K562 (cell line): ENCODE data around the gene MITF. TPM values are rescaled to one million over a fixed set of nuclear protein-coding genes. Genes with fewer than 3 reads are reported as not detected.

Experiments
- ATAC-seq: fragments of 200-7000 bp; cut with Tn5 transposase; 3 replicates; pipeline ENCODE4 v1.9.1; 2020; ENCODE audit warnings: moderate library complexity
- BruUV-seq: library from RNA; stranded (reverse); fragments of 400-500 nt; replicated peaks from 2 replicates; lab custom pipeline; 2021; lab: Mats Ljungman, UMichigan
- CTCF ChIA-PET: fragments of 300-600 bp; formaldehyde crosslinking; extraction: SDS; loops from one replicate; lab custom pipeline; 2021; ENCODE audit warnings: low intra/inter-chr PET ratio; lab: Yijun Ruan, JAX
- POLR2A ChIA-PET: fragments of 300-600, 350-650 bp; sonication (Branson Sonifier 250); formaldehyde crosslinking; extraction: SDS; loops from one replicate; lab custom pipeline; 2021; ENCODE audit warnings: antibody characterized with exemption, inconsistent platforms; lab: Yijun Ruan, JAX
- DNase-seq, 4 experiments: peaks; one replicate each; pipeline versions ENCODE4 v3.0.0 to v3.0.0-alpha.2; 2011 to 2018; ENCODE audit warnings: low spot score in 3 of 4, mixed read lengths in 3 of 4; ENCODE audit errors: extremely low read depth in 1 of 4
- FAIRE-seq: peaks from 2 replicates; lab custom pipeline; 2011; peaks lifted over from hg19 to GRCh38; lab: Jason Lieb, UNC
- H2AFZ ChIP-seq: 2 replicates; pipeline ENCODE4 v1.6.0; 2011; ENCODE audit warnings: low read depth, low read length, control low read depth, inconsistent platforms
- H3K27ac ChIP-seq: fragments of 200-600 bp; 3 replicates; pipeline ENCODE4 v1.8.0; 2011; ENCODE audit warnings: low read depth, mild to moderate bottlenecking, control low read depth, inconsistent platforms, low read length, moderate library complexity, mixed read lengths; ENCODE audit errors: extremely low read depth
- H3K27me3 ChIP-seq, 2 experiments: fragments of 300-600 bp in 1 of 2; 2 replicates in 1 of 2; 3 replicates in 1 of 2; pipeline versions ENCODE4 v1.6.0 to v1.8.0; 2011; ENCODE audit warnings: inconsistent platforms in 2 of 2, low read length in 2 of 2, mild to moderate bottlenecking in 1 of 2, mixed read lengths in 1 of 2, moderate library complexity in 1 of 2; ENCODE audit not compliant: control insufficient read depth in 2 of 2, insufficient read depth in 2 of 2
- H3K36me3 ChIP-seq: fragments of 300-600 bp; 3 replicates; pipeline ENCODE4 v1.8.0; 2011; ENCODE audit warnings: mild to moderate bottlenecking, low read length, inconsistent platforms; ENCODE audit not compliant: control insufficient read depth, insufficient read depth
- H3K4me1 ChIP-seq, 2 experiments: fragments of 200-600 bp in 1 of 2; replicated peaks in 1 of 2; 2 replicates in 1 of 2; 3 replicates in 1 of 2; pipeline versions ENCODE4 v1.5.1 to v1.8.0; 2011; ENCODE audit warnings: inconsistent platforms in 2 of 2, low read length in 2 of 2, mild to moderate bottlenecking in 1 of 2, mixed read lengths in 1 of 2, moderate library complexity in 1 of 2; ENCODE audit not compliant: control insufficient read depth in 2 of 2, insufficient read depth in 2 of 2
- H3K4me2 ChIP-seq: 2 replicates; pipeline ENCODE4 v1.6.1; 2011; ENCODE audit warnings: low read length, control low read depth, inconsistent platforms, mixed read lengths; ENCODE audit not compliant: insufficient read depth
- H3K4me3 ChIP-seq: fragments of 200-600 bp; sonication (generic), shearing (Covaris generic); 2 replicates; pipeline ENCODE4 v1.5.1; 2016; ENCODE audit warnings: control low read depth, inconsistent platforms
- H3K79me2 ChIP-seq: fragments of 200-600 bp; 3 replicates; pipeline ENCODE4 v1.8.0; 2011; ENCODE audit warnings: low read length, inconsistent platforms; ENCODE audit not compliant: control insufficient read depth, insufficient read depth
- H3K9ac ChIP-seq, 2 experiments: 2 replicates each; pipeline versions ENCODE4 v1.6.0 to v1.6.1; 2011; ENCODE audit warnings: low read depth in 2 of 2, low read length in 2 of 2, control low read depth in 1 of 2, inconsistent platforms in 1 of 2, mild to moderate bottlenecking in 1 of 2, mixed read lengths in 1 of 2; ENCODE audit not compliant: insufficient read depth in 1 of 2
- H3K9me1 ChIP-seq: one replicate; pipeline ENCODE4 v1.6.0; 2011; ENCODE audit warnings: inconsistent platforms, mild to moderate bottlenecking, low read length, moderate library complexity; ENCODE audit not compliant: control insufficient read depth, insufficient read depth
- H3K9me3 ChIP-seq: replicated peaks from 2 replicates; pipeline ENCODE4 v1.5.1; 2011; ENCODE audit warnings: low read depth, low read length, inconsistent platforms; ENCODE audit not compliant: control insufficient read depth, insufficient read depth
- H4K20me1 ChIP-seq: replicated peaks from 2 replicates; pipeline ENCODE4 v1.6.1; 2011; ENCODE audit warnings: low read length, inconsistent platforms, mixed read lengths; ENCODE audit not compliant: control insufficient read depth, insufficient read depth
- ARID1B ChIP-seq: fragments of 450-650 bp; IDR thresholded peaks from 2 replicates; pipeline ENCODE4 v1.6.1; 2016; ENCODE audit warnings: antibody characterized with exemption, mild to moderate bottlenecking, inconsistent platforms
- CBFA2T2 ChIP-seq: fragments of 450-650 bp; conservative IDR thresholded peaks from 2 replicates; pipeline ENCODE4 v1.6.1; 2017; ENCODE audit warnings: mild to moderate bottlenecking
- CEBPB ChIP-seq: fragments of 450-650 bp; IDR thresholded peaks from 2 replicates; pipeline ENCODE4 v1.6.1; 2016; ENCODE audit warnings: missing genetic modification characterization, missing compliant biosample characterization
- CLOCK ChIP-seq: fragments of 250-450 bp; sonication (Bioruptor Pico); IDR thresholded peaks from 2 replicates; pipeline ENCODE4 v1.4.0; 2020; ENCODE audit warnings: mild to moderate bottlenecking, moderate library complexity, borderline replicate concordance
- E2F6 ChIP-seq, 2 experiments: IDR thresholded peaks; 2 replicates each; pipeline ENCODE4 v1.6.1; 2011; ENCODE audit warnings: borderline replicate concordance in 1 of 2, control low read depth in 1 of 2, low read depth in 1 of 2, low read length in 1 of 2, mild to moderate bottlenecking in 1 of 2, mixed read lengths in 1 of 2, moderate library complexity in 1 of 2; ENCODE audit not compliant: insufficient read depth in 1 of 2, insufficient read length in 1 of 2, poor library complexity in 1 of 2, severe bottlenecking in 1 of 2; ENCODE audit errors: extremely low read depth in 1 of 2
- FOSL1 ChIP-seq: fragments of 200-800 bp; sonication (Bioruptor generic); conservative IDR thresholded peaks from 2 replicates; pipeline ENCODE4 v1.6.1; 2016; ENCODE audit warnings: missing genetic modification characterization, missing compliant biosample characterization
- HMG20B ChIP-seq: fragments of 250-450 bp; sonication (Bioruptor Pico); IDR thresholded peaks from 2 replicates; pipeline ENCODE4 v1.5.0; 2021; ENCODE audit warnings: mild to moderate bottlenecking
- LARP7 ChIP-seq: fragments of 450-650 bp; IDR thresholded peaks from 2 replicates; pipeline ENCODE4 v1.6.1; 2016
- MTF1 ChIP-seq: fragments of 250-450 bp; sonication (Bioruptor Pico); IDR thresholded peaks from 2 replicates; pipeline ENCODE4 v1.9.0; 2021; ENCODE audit warnings: moderate library complexity, mild to moderate bottlenecking, inconsistent platforms, borderline replicate concordance
- RBBP5 ChIP-seq: fragments of 200-600 bp; sonication (generic); IDR thresholded peaks from 2 replicates; pipeline ENCODE4 v1.6.1; 2012; ENCODE audit warnings: borderline replicate concordance, mild to moderate bottlenecking, low read length, control low read depth, inconsistent platforms; ENCODE audit not compliant: insufficient read depth, poor library complexity, severe bottlenecking
- WGBS: fragments of 100-300 bp; shearing (Covaris generic); methylation state at CpG from one replicate; pipeline ENCODE4 v1.1.6; 2016; ENCODE audit warnings: low coverage, mixed read lengths; ENCODE audit not compliant: insufficient coverage; ENCODE audit errors: missing lambda C conversion rate; 5-methylcytosine and 5-hydroxymethylcytosine counted together
- in situ Hi-C: fragments of 300-500 bp; cut with MboI; formaldehyde crosslinking; loops from 4 replicates; pipeline ENCODE4 v1.15.0; 2018; ENCODE audit warnings: inconsistent platforms, mixed read lengths
- intact Hi-C: fragments of 100-400 bp; cut with micrococcal nuclease; formaldehyde crosslinking; loops from 2 replicates; pipeline ENCODE4 v1.14.2; 2022
- polyA plus RNA-seq, 8 experiments: library from polyadenylated mRNA; depleted of rRNA in 4 of 8; stranded (reverse) in 5 of 8; unstranded in 3 of 8; fragments of >200 nt; fragmentation: Nextera tagmentation in 2 of 8; fragmentation: Illumina TruSeq in 1 of 8; extraction: Ambion mirVana in 2 of 8; extraction: Trizol in 1 of 8; gene quantifications; 2 replicates each; pipeline versions ENCODE4 v1.2.1 to v1.2.3, GENCODE V29; 2011 to 2014; ENCODE audit warnings: inconsistent platforms in 1 of 8, missing spikeins in 1 of 8
- total RNA-seq, 7 experiments: library from RNA; depleted of rRNA in 6 of 7; stranded (reverse); fragments of >200 nt in 6 of 7; fragmentation: Illumina TruSeq in 2 of 7; extraction: Trizol in 2 of 7; gene quantifications; 2 replicates each; pipeline versions ENCODE4 v1.2.1 to v1.2.3, GENCODE V29; 2011 to 2021; ENCODE audit warnings: low replicate concordance in 1 of 7

The MITF gene
- total and polyA plus RNA-seq, 9 of the 15 experiments (the other 6 are each of a cell fraction or from before 2014, with no cell fraction given), result 5.6 to 14.9 (median 11.1) TPM

- no peak for TF ChIP-seq CLOCK (CRISPR knock-in tag)
- TF ChIP-seq RBBP5, result no peak
- peak; percentile 65 for TF ChIP-seq FOSL1 (tag)
- peak; percentile 53; the same call in 1 of the 2 replicates for TF ChIP-seq CEBPB
- 0 out of 2 replicates have a peak, but pooled peaks have one; percentile 3 for TF ChIP-seq CBFA2T2
- peak; percentile 25; the same call in 1 of the 2 replicates for TF ChIP-seq ARID1B
Measured at GRCh38 chr3:69872783-69873378, 133.6 kb downstream of the MITF start (continued).

- TF ChIP-seq LARP7 (no peak), MTF1 (no peak), HMG20B (CRISPR knock-in tag) (no peak), E2F6 (IDR thresholded peaks at IDR 0.05; ENCODE audit: borderline replicate concordance in 1 of 2, extremely low read depth in 1 of 2, insufficient read depth in 1 of 2, insufficient read length in 1 of 2, low read depth in 1 of 2, low read length in 1 of 2, poor library complexity in 1 of 2, severe bottlenecking in 1 of 2) (no peak)
- CTCF ChIA-PET, result no interaction called here
Measured at GRCh38 chr3:69876073-69876472, 136.8 kb downstream of the MITF start.

More at GRCh38 chr3:69876073-69876472, 136.8 kb downstream of the MITF start:
- intact Hi-C loops (no loop called here), in situ Hi-C loops (no loop called here)
- Histone ChIP-seq H3K4me1 (peaks cover 0 to 14% of the 10 kb centered on the region in 2 experiments; a peak in 3 of 5 replicates), H3K79me2 (no peaks in the 10 kb centered on the region; the same call in 1 of the 3 replicates), H2AFZ (no peak overlapping the region), H3K9me1 (no peaks in the 10 kb centered on the region), H3K9me3 (no peaks in the 10 kb centered on the region), H3K36me3 (no peaks in the 10 kb centered on the region; the same call in 2 of the 3 replicates), H3K27ac (no peak overlapping the region), H3K27me3 (no peaks in the 10 kb centered on the region), H4K20me1 (no peaks in the 10 kb centered on the region), H3K4me3 (no peak overlapping the region), H3K4me2 (no peak overlapping the region), H3K9ac (no peak overlapping the region)
- POLR2A ChIA-PET, result interaction anchor here (1.1 kb wide), 1 partner anchor 10 kb away, joined by 3 read pairs; no protein-coding TSS in a partner anchor
- ATAC-seq (no peak), FAIRE-seq (no peak), DNase-seq (no peak)
- no TSS peak for BruUV-seq
- WGBS, result 82% methylated on average over 5 of the region's 9 CpGs
